ENCODE data around the gene ZNF827. TPM values are rescaled to one million over a fixed set of nuclear protein-coding genes. Genes with fewer than 3 reads are reported as not detected.
A peak's percentile ranks its signal among the peaks of the same experiment; 100 is the strongest.
"Not testable (repeated sequence)": the region's sequence is repeated elsewhere in the genome, so short reads cannot be mapped to it uniquely, and the experiment has no call there.

The ZNF827 gene
- total RNA-seq, 1 donor from 2014 or later: 27.2 TPM

DNA sequence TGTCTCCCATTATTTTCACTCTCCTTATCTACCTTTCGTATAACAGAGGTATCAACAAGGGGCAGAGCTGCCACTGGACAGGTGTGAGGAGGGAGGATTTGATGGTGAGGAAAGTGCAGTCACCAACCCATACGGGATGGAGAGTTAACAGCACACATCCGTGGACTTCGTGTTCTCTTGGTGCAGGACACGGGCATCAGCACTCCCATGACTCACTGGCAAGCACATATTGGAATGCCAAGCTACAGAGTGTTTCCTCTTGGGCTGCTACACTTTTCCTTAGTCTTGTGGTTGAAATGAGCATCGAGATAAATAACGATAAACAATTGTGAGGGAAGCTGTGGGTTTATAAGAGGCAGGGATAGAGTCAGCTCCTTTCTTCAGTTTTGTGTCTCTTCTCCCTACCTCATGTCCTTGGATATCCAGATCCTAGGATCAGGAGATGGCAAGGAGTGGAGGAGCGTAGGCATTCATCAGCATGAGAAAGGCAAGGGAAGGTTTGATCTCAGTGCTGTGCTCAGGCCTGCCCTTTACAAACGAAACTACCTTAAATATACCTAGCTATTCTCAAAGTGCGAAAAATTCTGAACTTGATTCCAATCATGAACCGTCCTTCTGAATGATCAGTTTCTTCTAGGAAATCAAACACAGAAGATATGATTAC is 96.3 kb downstream of the ZNF827 start:
- Mint-ChIP-seq H3K27ac (no peak overlapping the region), H3K36me3 (ENCODE audit: low read depth) (peaks cover 51% of the 10 kb centered on the region), H3K4me3 (no peak overlapping the region), H3K27me3 (no peaks in the 10 kb centered on the region), H3K9me3 (no peaks in the 10 kb centered on the region), H3K4me1 (peaks cover 11% of the 10 kb centered on the region)
- no peak for ATAC-seq (ENCODE audit: low read depth)
- TF ChIP-seq, protein P1, sequence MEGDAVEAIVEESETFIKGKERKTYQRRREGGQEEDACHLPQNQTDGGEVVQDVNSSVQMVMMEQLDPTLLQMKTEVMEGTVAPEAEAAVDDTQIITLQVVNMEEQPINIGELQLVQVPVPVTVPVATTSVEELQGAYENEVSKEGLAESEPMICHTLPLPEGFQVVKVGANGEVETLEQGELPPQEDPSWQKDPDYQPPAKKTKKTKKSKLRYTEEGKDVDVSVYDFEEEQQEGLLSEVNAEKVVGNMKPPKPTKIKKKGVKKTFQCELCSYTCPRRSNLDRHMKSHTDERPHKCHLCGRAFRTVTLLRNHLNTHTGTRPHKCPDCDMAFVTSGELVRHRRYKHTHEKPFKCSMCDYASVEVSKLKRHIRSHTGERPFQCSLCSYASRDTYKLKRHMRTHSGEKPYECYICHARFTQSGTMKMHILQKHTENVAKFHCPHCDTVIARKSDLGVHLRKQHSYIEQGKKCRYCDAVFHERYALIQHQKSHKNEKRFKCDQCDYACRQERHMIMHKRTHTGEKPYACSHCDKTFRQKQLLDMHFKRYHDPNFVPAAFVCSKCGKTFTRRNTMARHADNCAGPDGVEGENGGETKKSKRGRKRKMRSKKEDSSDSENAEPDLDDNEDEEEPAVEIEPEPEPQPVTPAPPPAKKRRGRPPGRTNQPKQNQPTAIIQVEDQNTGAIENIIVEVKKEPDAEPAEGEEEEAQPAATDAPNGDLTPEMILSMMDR (IDR thresholded peaks at IDR 0.05): no peak
- intact Hi-C loops (cut with micrococcal nuclease): loop anchor here (5.0 to 10.0 kb wide), 3 partner anchors 95 to 1255 kb away; partner anchors contain the start of genes LSM6 and ZNF827
- ChIA-PET POLR2A (no interaction called here), CTCF (interaction anchor here (1.0 to 1.6 kb wide), 2 partner anchors 17 to 19 kb away, joined by 3 read pairs; no protein-coding TSS in a partner anchor)
- no peak for DNase-seq

DNA sequence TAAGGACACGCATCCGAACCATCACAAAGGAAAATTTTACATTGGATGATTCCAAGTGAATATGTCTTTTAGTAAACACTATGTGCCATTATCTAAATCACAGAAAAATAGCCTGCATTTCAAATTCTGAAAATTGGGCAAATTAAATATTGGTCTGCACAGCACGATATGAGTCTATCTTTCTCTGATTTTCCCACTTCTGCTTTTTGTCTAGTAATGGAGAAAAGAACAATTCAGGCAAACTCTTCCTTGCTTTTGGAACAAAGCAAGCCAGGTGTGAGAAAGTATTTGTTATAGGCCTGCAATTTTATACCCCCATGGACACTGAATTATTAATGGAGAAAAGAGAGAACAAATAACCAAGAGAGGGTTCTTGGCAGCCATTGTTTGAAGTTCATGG is 97.8 kb downstream of the ZNF827 start:
- intact Hi-C loops (cut with micrococcal nuclease): loop anchor here (1.0 to 10.0 kb wide), 4 partner anchors 96 to 1256 kb away; partner anchors contain the start of genes LSM6 and ZNF827
- Mint-ChIP-seq H3K4me1 (peaks cover 11% of the 10 kb centered on the region), H3K4me3 (no peak overlapping the region), H3K9me3 (no peaks in the 10 kb centered on the region), H3K36me3 (ENCODE audit: low read depth) (peaks cover 42% of the 10 kb centered on the region), H3K27ac (no peak overlapping the region), H3K27me3 (no peaks in the 10 kb centered on the region)
- CTCF ChIA-PET: no interaction called here
- POLR2A ChIA-PET: no interaction called here
- TF ChIP-seq, protein P1 (IDR thresholded peaks at IDR 0.05): no peak
- ATAC-seq (ENCODE audit: low read depth) (no peak), DNase-seq (no peak)

DNA sequence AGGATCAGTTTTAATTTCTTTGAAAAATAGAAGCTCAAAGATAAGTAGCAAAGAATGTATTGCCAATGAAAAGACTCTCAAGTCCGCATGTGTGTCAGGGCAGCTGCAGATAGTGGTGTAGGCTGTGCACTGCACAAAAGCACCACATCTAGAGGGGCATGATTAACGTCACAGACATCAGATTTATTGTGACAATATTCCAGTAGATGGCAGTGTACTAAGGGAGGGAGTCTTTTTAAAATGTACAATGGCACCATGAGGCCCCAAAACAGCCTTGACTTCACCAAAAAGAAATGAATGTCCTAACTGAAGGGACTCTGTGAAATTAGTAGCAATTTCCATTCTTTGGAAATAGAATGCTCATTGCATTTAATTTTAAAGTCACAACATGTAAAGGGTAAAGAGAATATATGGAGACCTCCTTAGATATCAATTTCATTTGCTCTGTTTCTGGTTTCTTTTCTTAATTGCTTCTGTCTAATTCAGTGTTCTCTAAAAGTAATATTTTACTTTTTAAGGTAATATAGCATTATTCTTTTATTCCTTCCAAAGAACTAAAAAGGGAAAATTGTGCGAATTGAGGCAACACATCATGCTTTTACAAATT is 98.4 kb downstream of the ZNF827 start:
- CTCF ChIA-PET: no interaction called here
- POLR2A ChIA-PET: no interaction called here
- Mint-ChIP-seq H3K9me3 (no peaks in the 10 kb centered on the region), H3K4me3 (no peak overlapping the region), H3K4me1 (peaks cover 11% of the 10 kb centered on the region), H3K27ac (no peak overlapping the region), H3K36me3 (ENCODE audit: low read depth) (peaks cover 36% of the 10 kb centered on the region), H3K27me3 (no peaks in the 10 kb centered on the region)
- ATAC-seq (ENCODE audit: low read depth) (peak; percentile 76), DNase-seq (no peak)
- intact Hi-C loops (cut with micrococcal nuclease): loop anchor here (1.0 to 10.0 kb wide), 4 partner anchors 97 to 1257 kb away; partner anchors contain the start of genes LSM6 and ZNF827
- TF ChIP-seq, protein P1 (IDR thresholded peaks at IDR 0.05): no peak

DNA sequence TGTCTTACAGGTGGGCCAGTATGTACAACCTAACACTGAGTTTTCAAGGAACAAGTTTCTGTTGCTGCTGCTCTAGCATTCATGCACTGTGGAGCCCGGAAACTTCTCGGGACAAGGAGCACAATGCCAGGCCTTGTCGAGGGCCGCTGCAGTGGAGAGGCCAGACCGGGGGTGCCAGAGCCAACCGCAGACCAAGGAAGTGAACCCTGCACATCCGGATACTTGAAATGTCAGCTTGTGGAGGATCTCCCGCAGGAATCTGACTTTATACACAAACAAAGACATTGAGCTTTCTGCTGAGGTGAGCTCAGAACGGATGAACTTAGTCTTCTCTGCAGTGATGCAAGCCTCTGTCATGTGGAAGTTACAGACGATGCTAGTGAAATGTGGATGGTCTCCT is 99.5 kb downstream of the ZNF827 start:
- peaks cover 9% of the 10 kb centered on the region for H3K4me1 Mint-ChIP-seq
- H3K36me3 Mint-ChIP-seq (ENCODE audit: low read depth): peaks cover 28% of the 10 kb centered on the region

DNA sequence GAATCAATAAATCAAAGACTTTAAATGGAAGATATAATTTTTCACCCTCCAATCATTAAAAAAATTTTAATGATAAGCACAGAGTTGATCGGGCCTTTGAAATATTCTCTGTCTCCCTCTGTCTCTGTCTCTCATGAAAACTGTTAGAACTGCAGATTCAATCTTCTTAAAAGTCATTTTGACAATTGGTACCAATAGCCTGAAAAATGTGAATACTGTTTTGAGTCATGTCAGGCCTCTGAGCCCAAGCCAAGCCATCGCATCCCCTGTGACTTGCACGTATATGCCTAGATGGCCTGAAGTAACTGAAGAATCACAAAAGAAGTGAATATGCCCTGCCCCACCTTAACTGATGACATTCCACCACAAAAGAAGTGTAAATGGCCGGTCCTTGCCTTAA is 106.2 kb downstream of the ZNF827 start:
- peaks cover 20% of the 10 kb centered on the region for H3K36me3 Mint-ChIP-seq (ENCODE audit: low read depth)

More for the DNA sequence above, 99.5 kb downstream of the ZNF827 start:
- Mint-ChIP-seq H3K4me3 (no peak overlapping the region), H3K27ac (no peak overlapping the region), H3K27me3 (no peaks in the 10 kb centered on the region), H3K9me3 (no peaks in the 10 kb centered on the region)
- intact Hi-C loops (cut with micrococcal nuclease): no loop called here
- TF ChIP-seq, protein P1 (IDR thresholded peaks at IDR 0.05): no peak
- ChIA-PET POLR2A (no interaction called here), CTCF (no interaction called here)
- DNase-seq (no peak), ATAC-seq (ENCODE audit: low read depth) (no peak)

More for the DNA sequence above, 106.2 kb downstream of the ZNF827 start:
- H3K27me3 Mint-ChIP-seq; DNase-seq; H3K9me3 Mint-ChIP-seq; CTCF ChIA-PET; intact Hi-C loops (cut with micrococcal nuclease); ATAC-seq (ENCODE audit: low read depth); H3K4me3 Mint-ChIP-seq; H3K27ac Mint-ChIP-seq; POLR2A ChIA-PET: not testable (repeated sequence)
- H3K4me1 Mint-ChIP-seq: peaks cover 19% of the 10 kb centered on the region

Data from activated B cell treated with CpG ODN at 0.5 μM for 24 hours (primary cell).